Prostate gland (tissue), 2 donors: Measurements from ENCODE around the gene DAPK1. TPM values are rescaled to one million over a fixed set of nuclear protein-coding genes. Genes with fewer than 3 reads are reported as not detected.

Experiments used
- DNase-seq: peaks from one replicate; pipeline ENCODE4 v3.0.0-alpha.2; 2019; ENCODE audit warnings: low spot score
- H3K27ac ChIP-seq, 2 donors: fragments of 200-600 bp; sonication (generic); 2 replicates each; pipeline ENCODE4 v1.5.1; 2017 to 2019
- H3K27me3 ChIP-seq: fragments of 200-600 bp; sonication (generic); replicated peaks from 2 replicates; pipeline ENCODE4 v1.5.1; 2019; ENCODE audit not compliant: insufficient read depth
- H3K36me3 ChIP-seq, 2 donors: fragments of 200-600 bp; sonication (generic); 1 replicate in 1 of 2; 2 replicates in 1 of 2; pipeline versions ENCODE4 v1.5.1 to v1.8.1; 2017 to 2019
- H3K4me1 ChIP-seq: fragments of 200-600 bp; sonication (generic); replicated peaks from 2 replicates; pipeline ENCODE4 v1.5.1; 2019
- H3K4me3 ChIP-seq, 2 donors: fragments of 200-600 bp; sonication (generic); 2 replicates each; pipeline ENCODE4 v1.5.1; 2017 to 2019
- H3K9me3 ChIP-seq: fragments of 200-600 bp; sonication (generic); 2 replicates; pipeline ENCODE4 v1.5.1; 2017
- CTCF ChIP-seq, 4 experiments: fragments of 200-600 bp in 2 of 4; fragments of 450-650 bp in 2 of 4; sonication (generic) in 2 of 4; IDR thresholded peaks; 1 replicate in 3 of 4; 2 replicates in 1 of 4; pipeline ENCODE4 v1.5.1; 2016 to 2019; ENCODE audit warnings: antibody characterized with exemption in 4 of 4, mild to moderate bottlenecking in 2 of 4, moderate library complexity in 2 of 4
- POLR2A ChIP-seq: fragments of 450-650 bp; IDR thresholded peaks from one replicate; pipeline ENCODE4 v1.6.1; 2016; ENCODE audit warnings: antibody characterized with exemption, mild to moderate bottlenecking
- POLR2AphosphoS5 ChIP-seq: sonication (generic); formaldehyde crosslinking; IDR thresholded peaks from one replicate; pipeline ENCODE4 v1.6.1; 2017; ENCODE audit warnings: antibody characterized with exemption
- WGBS: methylation state at CpG from one replicate; pipeline ENCODE4 v1.1.5; 2018; 5-methylcytosine and 5-hydroxymethylcytosine counted together
- intact Hi-C: fragments of 100-400 bp; cut with DNase I; formaldehyde crosslinking; loops from one replicate; pipeline ENCODE4 v1.14.2; 2022
- total RNA-seq, 2 donors: library from RNA; depleted of rRNA; stranded (reverse); fragments of >200 nt; gene quantifications; one replicate each; pipeline ENCODE4 v1.1.0, GENCODE V29; 2016

DAPK1 gene
- total RNA-seq, 2 donors from 2014 or later = 13.9 to 39.1 TPM

GRCh38 chr9:87601595-87601994 is 103.9 kb downstream of the DAPK1 start:
- H3K27ac ChIP-seq = no peak overlapping the region
- no peak overlapping the region for H3K4me3 ChIP-seq
- H3K9me3 ChIP-seq = no peaks in the 10 kb centered on the region
- WGBS = 89% methylated on average over 5 of the region's 5 CpGs
- TF ChIP-seq POLR2AphosphoS5 = no peak
- no peak for TF ChIP-seq CTCF (IDR thresholded peaks at IDR 0.05)
- no peak for TF ChIP-seq POLR2A
- H3K36me3 ChIP-seq = no peaks in the 10 kb centered on the region
- intact Hi-C loops = no loop called here
- no peaks in the 10 kb centered on the region for H3K4me1 ChIP-seq
- H3K27me3 ChIP-seq = no peaks in the 10 kb centered on the region
- DNase-seq = no peak

DNA sequence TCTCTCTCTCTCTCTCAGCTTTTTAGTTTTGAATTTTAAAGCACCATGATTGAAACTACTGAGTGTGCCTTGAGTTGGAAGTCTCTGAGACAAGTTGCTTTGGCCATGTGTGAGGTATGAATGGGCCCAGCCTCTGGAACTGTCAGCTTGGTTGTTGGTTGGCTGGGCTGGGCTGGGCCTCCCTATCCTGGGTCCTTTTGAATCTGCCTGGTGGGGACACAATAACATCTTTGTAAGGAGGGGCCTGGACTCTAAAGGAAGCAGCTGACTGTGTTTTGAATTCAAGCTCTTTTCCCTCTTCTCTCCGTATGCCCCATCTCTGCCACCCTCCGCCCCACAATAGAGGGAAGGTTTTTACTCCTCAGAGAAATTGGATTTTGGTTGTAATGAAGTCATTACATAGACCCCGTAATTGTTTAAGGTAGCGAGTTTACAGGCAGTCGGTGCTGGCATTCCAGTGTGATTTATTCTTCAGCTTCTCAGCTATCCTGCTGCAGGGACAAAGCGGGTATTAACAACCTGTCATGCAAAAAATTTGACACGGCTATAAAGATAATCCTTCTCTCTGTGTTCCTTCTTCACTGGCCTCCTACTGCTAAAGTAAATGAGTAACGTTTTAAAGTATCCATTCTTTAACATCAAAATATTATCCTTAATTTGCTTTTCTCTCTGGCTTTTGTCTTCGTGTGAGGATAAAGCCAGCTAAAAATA is 105.4 kb downstream of the DAPK1 start:
- H3K27me3 ChIP-seq = no peaks in the 10 kb centered on the region
- no peaks in the 10 kb centered on the region for H3K36me3 ChIP-seq
- no peaks in the 10 kb centered on the region for H3K4me1 ChIP-seq
- 33% methylated on average over 9 of the region's 9 CpGs for WGBS
- H3K4me3 ChIP-seq = no peak overlapping the region
- no peak for DNase-seq
- no peak for TF ChIP-seq POLR2AphosphoS5
- no peak for TF ChIP-seq POLR2A
- no peak for TF ChIP-seq CTCF (IDR thresholded peaks at IDR 0.05)
- H3K27ac ChIP-seq = no peak overlapping the region
- H3K9me3 ChIP-seq = no peaks in the 10 kb centered on the region
- intact Hi-C loops = no loop called here

GRCh38 chr9:87603854-87604490 is 106.3 kb downstream of the DAPK1 start:
- no peak for DNase-seq
- H3K27me3 ChIP-seq = no peaks in the 10 kb centered on the region
- H3K4me3 ChIP-seq = no peak overlapping the region
- TF ChIP-seq CTCF (IDR thresholded peaks at IDR 0.05) (no peak), POLR2AphosphoS5 (no peak), POLR2A (no peak)
- intact Hi-C loops = no loop called here
- no peak overlapping the region for H3K27ac ChIP-seq
- no peaks in the 10 kb centered on the region for H3K36me3 ChIP-seq
- H3K9me3 ChIP-seq = no peaks in the 10 kb centered on the region
- 71% methylated on average over 7 of the region's 7 CpGs for WGBS
- H3K4me1 ChIP-seq = no peaks in the 10 kb centered on the region

- intact Hi-C loops = no loop called here
- Histone ChIP-seq H3K4me1 (no peaks in the 10 kb centered on the region), H3K4me3 (no peak overlapping the region), H3K9me3 (no peaks in the 10 kb centered on the region), H3K27me3 (no peaks in the 10 kb centered on the region), H3K27ac (no peak overlapping the region), H3K36me3 (no peaks in the 10 kb centered on the region)
- no peak for TF ChIP-seq CTCF (IDR thresholded peaks at IDR 0.05)
- TF ChIP-seq POLR2AphosphoS5 = no peak
- no peak for TF ChIP-seq POLR2A
- DNase-seq = no peak
- 96% methylated on average over 23 of the region's 23 CpGs for WGBS
Observed at GRCh38 chr9:87604886-87605588, 107.4 kb downstream of the DAPK1 start.
